ENCODE results near the gene PELI2. TPM values are rescaled to one million over a fixed set of nuclear protein-coding genes. Genes with fewer than 3 reads are reported as not detected.

Gene PELI2
- total and polyA plus RNA-seq, 8 donors, result 10.3 to 15.0 (median 11.6) TPM

DNA sequence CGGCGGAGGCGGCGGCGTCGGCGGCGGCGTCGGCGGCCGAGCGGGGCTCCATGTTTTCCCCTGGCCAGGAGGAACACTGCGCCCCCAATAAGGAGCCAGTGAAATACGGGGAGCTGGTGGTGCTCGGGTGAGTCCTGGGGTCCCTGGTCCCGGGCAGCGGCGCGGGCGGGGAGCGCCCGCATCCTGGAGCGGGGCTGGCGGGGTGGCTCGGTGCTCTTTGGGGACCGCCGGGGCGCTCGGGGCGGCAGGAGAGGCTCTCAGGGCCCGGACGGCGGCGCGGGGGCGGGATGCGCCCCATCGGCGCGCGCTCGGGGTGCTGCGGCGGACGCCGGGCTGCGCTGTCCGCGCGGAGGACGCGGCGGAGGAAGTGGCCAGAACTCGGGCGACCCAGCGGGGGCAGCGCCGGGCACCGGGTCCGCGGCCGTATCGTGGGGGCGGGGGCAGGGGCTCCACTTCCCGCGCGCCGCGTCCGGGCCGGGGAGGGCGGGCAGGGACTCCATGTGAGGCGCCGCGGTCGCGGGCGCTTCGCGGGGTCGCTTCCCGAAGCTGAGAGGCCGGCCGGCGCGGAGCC lies 485 bp downstream of the PELI2 start:
- DNase-seq (peak; percentile 17 to 94 (median 48)), ATAC-seq (peak; percentile 35)
- intact Hi-C loops (cut with DNase I), result no loop called here
- H3K27me3 ChIP-seq, result no peaks in the 10 kb centered on the region
- peak overlapping the region; percentile 76 to 85 for H3K4me3 ChIP-seq
- no peaks in the 10 kb centered on the region for H3K36me3 ChIP-seq
- H3K9me3 ChIP-seq, result no peaks in the 10 kb centered on the region
- H3K4me1 ChIP-seq, result peaks cover 0 to 60% of the 10 kb centered on the region in 2 donors
- TF ChIP-seq, protein P1, sequence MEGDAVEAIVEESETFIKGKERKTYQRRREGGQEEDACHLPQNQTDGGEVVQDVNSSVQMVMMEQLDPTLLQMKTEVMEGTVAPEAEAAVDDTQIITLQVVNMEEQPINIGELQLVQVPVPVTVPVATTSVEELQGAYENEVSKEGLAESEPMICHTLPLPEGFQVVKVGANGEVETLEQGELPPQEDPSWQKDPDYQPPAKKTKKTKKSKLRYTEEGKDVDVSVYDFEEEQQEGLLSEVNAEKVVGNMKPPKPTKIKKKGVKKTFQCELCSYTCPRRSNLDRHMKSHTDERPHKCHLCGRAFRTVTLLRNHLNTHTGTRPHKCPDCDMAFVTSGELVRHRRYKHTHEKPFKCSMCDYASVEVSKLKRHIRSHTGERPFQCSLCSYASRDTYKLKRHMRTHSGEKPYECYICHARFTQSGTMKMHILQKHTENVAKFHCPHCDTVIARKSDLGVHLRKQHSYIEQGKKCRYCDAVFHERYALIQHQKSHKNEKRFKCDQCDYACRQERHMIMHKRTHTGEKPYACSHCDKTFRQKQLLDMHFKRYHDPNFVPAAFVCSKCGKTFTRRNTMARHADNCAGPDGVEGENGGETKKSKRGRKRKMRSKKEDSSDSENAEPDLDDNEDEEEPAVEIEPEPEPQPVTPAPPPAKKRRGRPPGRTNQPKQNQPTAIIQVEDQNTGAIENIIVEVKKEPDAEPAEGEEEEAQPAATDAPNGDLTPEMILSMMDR (IDR thresholded peaks at IDR 0.05), result no peak
- H3K27ac ChIP-seq, result peak overlapping the region; percentile 93

DNA sequence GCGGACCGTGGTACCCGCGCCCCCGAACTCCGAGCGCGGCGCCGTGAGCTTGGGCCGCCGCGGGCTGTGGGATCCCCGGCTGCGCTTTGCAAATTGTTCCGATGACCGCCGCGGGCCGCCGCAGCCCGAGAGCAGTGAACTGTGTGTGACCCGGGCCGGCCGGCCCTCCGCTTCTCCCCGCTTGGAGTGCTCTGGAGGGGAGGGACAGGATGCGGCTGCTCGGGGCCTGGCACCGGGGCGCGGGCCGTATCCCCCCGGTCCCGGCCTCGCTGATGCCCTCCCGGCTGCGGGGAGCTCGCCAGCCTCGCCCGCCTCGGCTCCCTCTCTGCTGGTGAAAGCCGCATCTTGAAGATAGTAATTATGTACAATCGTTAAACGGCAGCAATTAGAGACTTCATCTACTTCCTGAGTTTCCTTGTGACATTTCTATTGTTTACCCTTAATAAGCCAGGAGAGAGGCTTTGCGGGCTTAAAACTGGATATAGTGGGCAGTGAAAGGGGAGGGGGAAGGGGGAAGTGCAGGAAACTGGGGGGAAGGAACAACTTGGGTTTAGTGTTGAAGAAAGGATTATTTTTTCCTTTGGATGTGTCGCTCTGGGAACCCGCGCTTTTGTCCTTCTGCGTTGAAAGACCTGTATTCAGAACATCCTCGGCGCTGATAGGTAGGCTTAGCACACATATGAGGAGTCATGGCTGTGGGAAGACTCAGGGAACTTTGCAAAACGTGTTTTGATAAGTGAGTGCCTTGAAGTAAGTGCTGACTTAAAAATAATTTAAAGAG lies 1.2 kb downstream of the PELI2 start:
- no peaks in the 10 kb centered on the region for H3K9me3 ChIP-seq
- peak; percentile 56 for ATAC-seq
- no peaks in the 10 kb centered on the region for H3K27me3 ChIP-seq
- peak; percentile 32 to 92 (median 57) for DNase-seq
- TF ChIP-seq, protein P1 (IDR thresholded peaks at IDR 0.05), result no peak
- H3K36me3 ChIP-seq, result no peaks in the 10 kb centered on the region
- H3K4me3 ChIP-seq, result peak overlapping the region; percentile 76 to 85
- intact Hi-C loops (cut with DNase I), result no loop called here
- peaks cover 0 to 60% of the 10 kb centered on the region in 2 donors for H3K4me1 ChIP-seq
- peak overlapping the region; percentile 93 for H3K27ac ChIP-seq

DNA sequence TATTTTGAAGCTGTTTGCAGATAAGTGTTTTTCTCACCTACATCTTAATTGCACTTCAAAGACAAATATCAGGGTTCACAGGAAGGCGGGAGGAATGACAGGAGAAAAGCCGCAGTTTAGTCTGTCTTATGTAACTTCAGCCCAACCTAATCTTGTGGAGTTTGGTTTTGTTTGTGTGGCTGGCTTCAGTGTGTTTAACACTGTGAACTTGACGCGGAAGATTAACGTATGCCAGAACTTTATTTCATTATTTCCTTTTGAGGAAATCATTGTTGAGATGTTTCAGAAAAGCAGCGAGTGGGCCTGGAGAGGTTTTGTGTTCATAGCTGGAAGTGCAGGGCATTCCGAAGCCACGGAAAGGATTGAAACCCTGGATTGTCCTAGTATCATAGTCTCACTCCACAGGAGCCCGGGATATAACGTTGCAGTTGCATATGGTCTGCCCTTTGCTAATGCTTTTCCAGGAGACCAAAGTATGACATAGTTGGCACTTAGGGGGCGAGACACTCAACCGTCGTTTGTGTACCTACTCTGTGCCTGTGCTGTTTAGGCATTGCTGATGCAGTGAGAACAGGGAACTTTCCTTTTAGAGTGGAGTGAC lies 2.0 kb downstream of the PELI2 start:
- Histone ChIP-seq H3K4me3 (peak overlapping the region; percentile 76 to 85), H3K36me3 (no peaks in the 10 kb centered on the region), H3K4me1 (peaks cover 0 to 60% of the 10 kb centered on the region in 2 donors), H3K9me3 (no peaks in the 10 kb centered on the region), H3K27me3 (no peaks in the 10 kb centered on the region), H3K27ac (peak overlapping the region; percentile 93)
- TF ChIP-seq, protein P1 (IDR thresholded peaks at IDR 0.05), result no peak
- ATAC-seq (peak; percentile 21), DNase-seq (peak in 2 of 4 donors; percentile 18 to 43)
- intact Hi-C loops (cut with DNase I), result no loop called here

DNA sequence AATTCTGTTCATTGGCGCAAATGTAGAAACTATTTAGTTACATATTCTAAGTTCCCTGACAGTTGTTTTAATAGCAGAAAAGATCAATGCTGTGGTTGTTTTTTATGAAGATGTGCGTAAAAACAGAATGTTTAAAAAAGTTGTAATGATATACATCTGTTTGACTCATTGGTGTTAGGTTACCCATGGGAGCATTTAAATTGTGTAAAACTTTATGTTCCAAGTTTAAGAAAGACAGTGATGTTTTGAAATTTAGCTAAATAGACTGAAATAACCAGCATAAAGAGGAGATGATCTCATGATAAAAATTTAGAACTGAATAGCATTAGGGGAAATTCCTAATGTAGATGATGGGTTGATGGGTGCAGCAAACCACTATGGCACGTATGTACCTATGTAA lies 3.6 kb downstream of the PELI2 start:
- Histone ChIP-seq H3K9me3 (no peaks in the 10 kb centered on the region), H3K4me1 (peaks cover 0 to 48% of the 10 kb centered on the region in 2 donors), H3K27me3 (no peaks in the 10 kb centered on the region), H3K27ac (no peak overlapping the region), H3K36me3 (no peaks in the 10 kb centered on the region), H3K4me3 (no peak overlapping the region)
- no peak for DNase-seq
- ATAC-seq, result no peak
- intact Hi-C loops (cut with DNase I), result no loop called here
- TF ChIP-seq, protein P1 (IDR thresholded peaks at IDR 0.05), result no peak

DNA sequence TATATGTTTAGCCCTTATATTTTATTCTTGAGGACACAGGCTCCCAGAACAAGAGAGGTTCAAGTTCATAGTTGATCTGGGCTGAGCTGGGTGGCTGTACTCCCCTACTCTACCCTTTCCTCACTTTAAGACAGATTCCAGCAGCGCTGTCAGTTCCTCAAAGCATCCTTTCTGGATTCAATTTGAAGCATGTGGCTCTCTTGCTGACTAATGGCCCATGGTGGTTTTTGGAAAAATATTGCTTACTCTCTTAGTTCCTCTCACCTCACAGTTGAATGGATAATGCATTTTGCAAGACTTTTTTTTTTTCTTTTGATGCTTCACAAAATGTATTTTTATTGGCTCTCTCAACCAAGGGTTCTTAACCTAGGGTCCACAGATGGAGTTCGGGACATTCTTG lies 4.1 kb downstream of the PELI2 start:
- H3K4me1 ChIP-seq, result peaks cover 0 to 44% of the 10 kb centered on the region in 2 donors
- ATAC-seq (no peak), DNase-seq (no peak)
- no peaks in the 10 kb centered on the region for H3K9me3 ChIP-seq
- H3K27ac ChIP-seq, result no peak overlapping the region
- no peaks in the 10 kb centered on the region for H3K36me3 ChIP-seq
- H3K27me3 ChIP-seq, result no peaks in the 10 kb centered on the region
- intact Hi-C loops (cut with DNase I), result no loop called here
- TF ChIP-seq, protein P1 (IDR thresholded peaks at IDR 0.05), result no peak
- no peak overlapping the region for H3K4me3 ChIP-seq
